Upper lobe of left lung (tissue), 4 donors: ENCODE data around the gene MRPL44.

Experiments
- POLR2A ChIP-seq, 4 donors: fragments of 450-650 bp; IDR thresholded peaks; one replicate each; pipeline ENCODE4 v1.5.1; 2016 to 2017; ENCODE audit warnings: antibody characterized with exemption in 4 of 4, mild to moderate bottlenecking in 2 of 4
- POLR2AphosphoS5 ChIP-seq, 2 donors: sonication (generic); formaldehyde crosslinking; IDR thresholded peaks; one replicate each; pipeline ENCODE4 v1.5.1; 2017; ENCODE audit warnings: antibody characterized with exemption in 2 of 2
- TF ChIP-seq, protein P1 (sequence below), 6 experiments: fragments of 450-650 bp in 4 of 6; fragments of 200-600 bp in 2 of 6; sonication (generic) in 2 of 6; IDR thresholded peaks; one replicate each; pipeline ENCODE4 v1.5.1; 2016 to 2019; ENCODE audit warnings: antibody characterized with exemption in 6 of 6

DNA sequence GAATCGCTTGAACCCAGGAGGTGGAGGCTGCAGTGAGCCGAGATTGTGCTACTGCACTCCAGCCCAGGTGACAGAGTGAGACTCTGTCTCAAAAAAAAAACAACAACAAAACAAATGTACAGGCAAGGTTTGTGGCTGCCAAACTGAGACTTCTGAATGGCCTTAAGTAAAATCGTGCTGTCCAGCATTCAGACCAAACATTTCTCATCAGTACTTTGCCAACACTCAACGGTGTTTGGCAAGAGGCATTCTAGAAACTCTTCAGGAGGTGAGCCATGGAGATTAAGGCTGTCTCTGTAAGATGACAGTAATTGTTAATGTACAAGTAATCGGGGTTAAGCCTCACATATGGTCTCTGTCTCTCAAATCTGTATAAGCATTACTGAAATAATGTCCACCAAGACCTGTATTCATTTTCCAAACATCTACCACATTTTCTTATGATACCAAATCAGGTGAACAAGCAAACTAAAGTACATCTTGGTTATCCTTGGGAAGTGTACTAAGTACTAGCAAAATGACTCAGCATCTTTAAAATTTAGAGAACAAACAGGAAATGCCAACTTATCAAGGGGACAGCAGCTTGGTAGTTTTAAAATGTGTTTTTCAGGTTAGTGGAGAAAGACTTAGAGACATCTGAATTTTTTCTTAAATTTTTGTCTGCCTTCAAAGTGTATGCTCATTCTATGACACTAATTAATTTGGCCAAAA, 52.5 kb downstream of the MRPL44 start:
- TF ChIP-seq POLR2AphosphoS5 (IDR thresholded peaks at IDR 0.05) (no peak), POLR2A (IDR thresholded peaks at IDR 0.05) (no peak)
- TF ChIP-seq, protein P1, sequence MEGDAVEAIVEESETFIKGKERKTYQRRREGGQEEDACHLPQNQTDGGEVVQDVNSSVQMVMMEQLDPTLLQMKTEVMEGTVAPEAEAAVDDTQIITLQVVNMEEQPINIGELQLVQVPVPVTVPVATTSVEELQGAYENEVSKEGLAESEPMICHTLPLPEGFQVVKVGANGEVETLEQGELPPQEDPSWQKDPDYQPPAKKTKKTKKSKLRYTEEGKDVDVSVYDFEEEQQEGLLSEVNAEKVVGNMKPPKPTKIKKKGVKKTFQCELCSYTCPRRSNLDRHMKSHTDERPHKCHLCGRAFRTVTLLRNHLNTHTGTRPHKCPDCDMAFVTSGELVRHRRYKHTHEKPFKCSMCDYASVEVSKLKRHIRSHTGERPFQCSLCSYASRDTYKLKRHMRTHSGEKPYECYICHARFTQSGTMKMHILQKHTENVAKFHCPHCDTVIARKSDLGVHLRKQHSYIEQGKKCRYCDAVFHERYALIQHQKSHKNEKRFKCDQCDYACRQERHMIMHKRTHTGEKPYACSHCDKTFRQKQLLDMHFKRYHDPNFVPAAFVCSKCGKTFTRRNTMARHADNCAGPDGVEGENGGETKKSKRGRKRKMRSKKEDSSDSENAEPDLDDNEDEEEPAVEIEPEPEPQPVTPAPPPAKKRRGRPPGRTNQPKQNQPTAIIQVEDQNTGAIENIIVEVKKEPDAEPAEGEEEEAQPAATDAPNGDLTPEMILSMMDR (IDR thresholded peaks at IDR 0.05): no peak
